Subcutaneous abdominal adipose tissue (tissue), 5 donors: ENCODE measurements around the gene PLK1.
"Not testable (repeated sequence)": the region's sequence is repeated elsewhere in the genome, so short reads cannot be mapped to it uniquely, and the experiment has no call there.

Experiments used
- H3K27ac ChIP-seq: one replicate; pipeline ENCODE4 v1.7.0; 2013; ENCODE audit warnings: low read depth, mild to moderate bottlenecking, inconsistent platforms, low read length, moderate library complexity
- H3K27me3 ChIP-seq, 5 donors: one replicate each; pipeline ENCODE4 v1.7.0; 2013; ENCODE audit warnings: low read length in 5 of 5, inconsistent platforms in 1 of 5; ENCODE audit not compliant: control insufficient read depth in 5 of 5, insufficient read depth in 4 of 5
- H3K36me3 ChIP-seq, 5 donors: one replicate each; pipeline ENCODE4 v1.7.0; 2013; ENCODE audit warnings: low read length in 5 of 5; ENCODE audit not compliant: control insufficient read depth in 5 of 5, insufficient read depth in 5 of 5
- H3K4me1 ChIP-seq, 5 donors: one replicate each; pipeline ENCODE4 v1.7.0; 2013; ENCODE audit warnings: low read length in 5 of 5, mild to moderate bottlenecking in 3 of 5, moderate library complexity in 1 of 5; ENCODE audit not compliant: control insufficient read depth in 5 of 5, insufficient read depth in 5 of 5
- H3K4me3 ChIP-seq, 5 donors: one replicate each; pipeline ENCODE4 v1.7.0; 2013; ENCODE audit warnings: low read length in 5 of 5, low read depth in 1 of 5
- H3K9ac ChIP-seq, 5 donors: one replicate each; pipeline ENCODE4 v1.7.0; 2013; ENCODE audit warnings: low read length in 5 of 5, mild to moderate bottlenecking in 4 of 5, moderate library complexity in 3 of 5
- H3K9me3 ChIP-seq, 5 donors: one replicate each; pipeline ENCODE4 v1.7.0; 2013; ENCODE audit warnings: low read length in 5 of 5; ENCODE audit not compliant: control insufficient read depth in 5 of 5
- donor health status: healthy.
- donor health status: healthy.
- donor health status: healthy.
- donor health status: healthy.
- donor health status: healthy.

PLK1 gene

DNA sequence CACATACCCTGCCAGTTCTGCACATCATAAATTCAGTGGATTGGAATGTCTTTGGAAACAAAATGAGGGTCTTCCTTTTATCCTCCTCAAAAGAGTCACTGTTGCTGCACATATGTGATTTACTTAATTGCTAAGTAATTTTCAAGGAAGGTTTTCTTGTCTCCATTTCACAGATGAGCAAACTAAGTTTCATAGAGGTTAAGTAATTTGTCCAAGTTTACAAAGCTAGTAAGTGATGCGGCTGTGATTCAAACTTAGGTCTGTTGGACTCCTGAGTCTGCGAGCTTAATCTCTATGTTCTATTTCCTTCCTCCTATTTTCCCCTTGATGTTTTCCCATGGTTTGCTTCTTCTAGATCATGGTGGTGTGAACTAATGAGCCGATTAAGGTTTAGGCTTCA, 48.0 kb downstream of the PLK1 start:
- no peaks in the 10 kb centered on the region for H3K36me3 ChIP-seq
- H3K27me3 ChIP-seq, result no peaks in the 10 kb centered on the region
- H3K4me1 ChIP-seq, result peaks cover 0 to 15% (median 9%) of the 10 kb centered on the region in 5 donors
- H3K27ac ChIP-seq, result no peak overlapping the region
- H3K4me3 ChIP-seq, result no peak overlapping the region
- H3K9ac ChIP-seq, result no peak overlapping the region
- H3K9me3 ChIP-seq, result peaks cover 0 to 8% (median 6%) of the 10 kb centered on the region in 5 donors

DNA sequence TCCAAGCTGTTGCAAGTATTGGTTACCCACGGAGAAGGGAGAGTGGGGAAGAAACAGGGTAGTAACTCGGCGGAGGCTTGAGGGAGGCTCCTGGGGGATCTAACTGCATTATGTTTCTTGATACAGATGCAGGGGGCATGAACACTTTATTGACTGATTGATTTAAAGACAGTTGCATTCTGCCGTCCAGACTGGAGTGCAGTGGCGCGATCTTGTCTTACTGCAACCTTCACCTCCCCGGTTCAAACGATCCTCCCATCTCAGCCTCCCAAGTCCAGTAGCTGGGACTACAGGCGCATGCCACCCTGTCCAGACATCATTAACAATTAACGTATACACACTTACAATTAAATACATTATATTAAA, 49.4 kb downstream of the PLK1 start:
- H3K9me3 ChIP-seq, result peaks cover 0 to 3% (median 0%) of the 10 kb centered on the region in 5 donors
- no peak overlapping the region for H3K27ac ChIP-seq
- no peaks in the 10 kb centered on the region for H3K36me3 ChIP-seq
- H3K4me3 ChIP-seq, result peak overlapping the region in 1 of 5 donors; percentile 41
- H3K27me3 ChIP-seq, result no peaks in the 10 kb centered on the region
- no peak overlapping the region for H3K9ac ChIP-seq
- H3K4me1 ChIP-seq, result peaks cover 0 to 15% (median 9%) of the 10 kb centered on the region in 5 donors

GRCh38 chr16:23729503-23730424, 51.1 kb downstream of the PLK1 start:
- no peak overlapping the region for H3K9ac ChIP-seq
- no peaks in the 10 kb centered on the region for H3K36me3 ChIP-seq
- no peak overlapping the region for H3K4me3 ChIP-seq
- no peaks in the 10 kb centered on the region for H3K27me3 ChIP-seq
- no peak overlapping the region for H3K27ac ChIP-seq
- peaks cover 0 to 15% (median 9%) of the 10 kb centered on the region in 5 donors for H3K4me1 ChIP-seq
- H3K9me3 ChIP-seq, result no peaks in the 10 kb centered on the region

- Histone ChIP-seq H3K4me3 (no peak overlapping the region), H3K9me3 (no peaks in the 10 kb centered on the region), H3K36me3 (no peaks in the 10 kb centered on the region), H3K27ac (no peak overlapping the region), H3K27me3 (peaks cover 0 to 4% (median 0%) of the 10 kb centered on the region in 5 donors), H3K4me1 (peaks cover 0 to 8% (median 7%) of the 10 kb centered on the region in 5 donors), H3K9ac (no peak overlapping the region)
Measured at GRCh38 chr16:23734176-23734893, 55.6 kb downstream of the PLK1 start.

DNA sequence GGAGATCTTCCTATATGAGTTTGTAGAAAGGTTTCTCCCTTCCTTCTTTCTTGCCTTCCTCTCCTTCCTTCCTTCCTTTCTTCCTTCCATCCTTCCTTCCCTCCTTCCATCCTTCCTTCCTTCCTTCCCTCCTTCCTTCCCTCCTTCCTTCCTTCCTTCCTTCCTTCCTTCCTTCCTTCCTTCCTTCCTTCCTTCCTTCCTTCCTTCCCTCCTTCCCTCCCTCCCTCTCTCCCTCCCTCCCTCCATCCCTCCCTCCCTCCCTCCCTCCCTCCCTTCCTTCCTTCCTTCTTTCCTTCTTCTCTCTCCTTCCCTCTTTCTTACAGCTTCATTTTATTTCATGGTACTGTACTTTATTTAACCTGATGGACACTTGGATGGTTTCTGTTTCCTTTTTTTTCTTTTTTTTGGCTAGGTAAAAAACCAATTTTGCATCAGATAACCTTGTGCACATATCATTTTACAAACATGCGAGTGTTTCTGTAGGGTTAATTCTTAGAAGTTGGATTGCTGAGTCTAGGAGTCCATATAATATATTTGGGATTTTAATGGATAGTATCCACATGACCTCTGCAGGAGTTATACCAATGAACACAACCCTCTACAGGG, 58.8 kb downstream of the PLK1 start:
- H3K27ac ChIP-seq, H3K36me3 ChIP-seq, H3K9me3 ChIP-seq, H3K27me3 ChIP-seq, H3K9ac ChIP-seq, H3K4me3 ChIP-seq, H3K4me1 ChIP-seq: not testable (repeated sequence)

- H3K9ac ChIP-seq, result no peak overlapping the region
- no peak overlapping the region for H3K4me3 ChIP-seq
- H3K27ac ChIP-seq, result no peak overlapping the region
- H3K27me3 ChIP-seq, result peaks cover 0 to 4% (median 0%) of the 10 kb centered on the region in 5 donors
- no peaks in the 10 kb centered on the region for H3K36me3 ChIP-seq
- H3K9me3 ChIP-seq, result no peaks in the 10 kb centered on the region
- peaks cover 0 to 7% (median 0%) of the 10 kb centered on the region in 5 donors for H3K4me1 ChIP-seq
Measured at GRCh38 chr16:23739516-23739915, 60.8 kb downstream of the PLK1 start.
